NCI-H2171 treated with DMSO at 0.1 percent for 48 hours (cell line): ENCODE results near the gene DERL3.

ENCODE experiments used
- DNase-seq: peaks from one replicate; lab custom pipeline; 2025; lab: John Stamatoyannopoulos, UW

DERL3 gene

DNA sequence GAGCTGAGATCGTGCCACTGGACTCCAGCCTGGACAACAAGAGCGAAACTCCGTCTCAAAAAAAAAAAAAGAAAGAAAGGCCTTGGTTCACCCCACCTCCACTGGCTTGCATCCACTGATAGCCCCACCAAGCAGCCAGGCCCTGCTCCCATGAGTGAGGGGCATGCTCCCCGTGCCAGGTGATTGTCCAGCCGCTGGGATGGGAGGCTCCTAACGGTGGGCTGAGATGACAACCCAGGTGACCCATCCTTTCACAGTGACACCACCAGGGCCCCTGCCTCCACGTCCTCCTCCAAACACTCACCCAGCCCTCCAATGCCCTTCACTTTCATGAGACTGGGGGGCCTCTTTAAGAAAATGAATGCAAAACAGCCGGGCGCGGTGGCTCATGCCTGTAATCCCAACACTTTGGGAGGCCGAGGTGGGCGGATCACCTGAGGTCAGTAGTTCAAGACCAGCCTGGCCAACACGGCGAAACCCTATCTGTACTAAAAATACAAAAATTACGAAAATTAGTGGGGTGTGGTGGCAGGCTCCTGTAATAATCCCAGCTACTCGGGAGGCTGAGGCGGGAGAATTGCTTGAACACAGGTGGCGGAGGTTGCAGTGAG is 8.6 kb upstream of the DERL3 start:
- DNase-seq, result no peak

DNA sequence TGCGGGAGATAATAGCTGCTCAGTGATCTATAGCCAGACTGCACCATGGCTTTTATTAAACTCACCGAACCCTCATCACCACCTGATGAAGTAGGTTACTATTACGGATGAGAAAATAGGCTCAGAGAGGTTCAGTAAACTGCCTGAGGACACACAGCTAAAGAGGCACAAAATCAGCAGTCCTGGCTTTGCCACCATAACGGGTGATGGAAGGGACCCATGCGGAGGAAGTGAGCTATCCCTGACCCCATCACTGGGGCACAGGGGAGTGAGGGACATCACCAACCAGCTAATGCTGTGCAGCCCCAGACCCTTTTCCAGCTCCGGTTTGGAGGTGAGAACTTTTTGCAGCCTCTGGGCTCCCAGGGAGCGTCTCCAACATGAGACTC is 7.3 kb upstream of the DERL3 start:
- no peak for DNase-seq

DNA sequence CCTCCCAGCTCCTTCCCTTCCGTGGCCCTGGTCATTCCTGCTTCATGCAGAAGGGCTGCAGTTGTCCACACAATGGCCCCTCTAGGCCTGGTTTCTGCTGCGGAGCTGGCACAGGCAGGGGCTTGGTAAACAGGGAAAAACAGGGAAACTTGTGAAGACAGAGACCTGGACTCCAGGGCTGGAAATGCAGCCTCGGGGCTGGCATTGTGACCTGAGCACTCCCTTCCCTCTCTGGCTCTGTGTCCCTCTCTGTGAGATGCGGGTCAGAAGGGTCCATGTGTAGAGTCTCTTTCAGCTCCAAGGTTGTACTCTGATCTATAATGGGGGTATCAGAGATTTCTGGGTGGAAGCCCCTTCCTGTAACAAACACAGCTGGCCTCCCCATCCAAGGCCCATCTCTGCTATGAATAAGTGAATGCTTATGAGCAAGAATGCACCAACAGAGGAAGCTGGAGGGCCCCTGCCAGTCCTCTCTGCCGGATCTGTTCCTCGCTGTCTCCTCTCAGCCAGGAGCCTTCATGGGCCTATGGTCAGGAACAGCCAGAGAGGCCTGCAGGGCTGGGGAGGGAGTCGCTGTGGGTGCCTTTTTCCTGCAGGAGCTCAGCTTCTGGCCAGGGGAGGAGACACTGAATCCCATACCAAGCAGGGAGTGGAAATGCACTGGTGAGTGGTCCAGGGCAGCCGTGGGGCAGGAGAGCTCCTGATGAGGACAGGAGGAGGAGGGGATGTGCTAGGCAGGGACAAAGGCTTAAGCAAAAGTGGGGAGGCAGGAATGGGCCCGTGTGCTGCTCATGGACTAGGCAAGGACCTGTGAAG is 6.7 kb upstream of the DERL3 start:
- no peak for DNase-seq

DNA sequence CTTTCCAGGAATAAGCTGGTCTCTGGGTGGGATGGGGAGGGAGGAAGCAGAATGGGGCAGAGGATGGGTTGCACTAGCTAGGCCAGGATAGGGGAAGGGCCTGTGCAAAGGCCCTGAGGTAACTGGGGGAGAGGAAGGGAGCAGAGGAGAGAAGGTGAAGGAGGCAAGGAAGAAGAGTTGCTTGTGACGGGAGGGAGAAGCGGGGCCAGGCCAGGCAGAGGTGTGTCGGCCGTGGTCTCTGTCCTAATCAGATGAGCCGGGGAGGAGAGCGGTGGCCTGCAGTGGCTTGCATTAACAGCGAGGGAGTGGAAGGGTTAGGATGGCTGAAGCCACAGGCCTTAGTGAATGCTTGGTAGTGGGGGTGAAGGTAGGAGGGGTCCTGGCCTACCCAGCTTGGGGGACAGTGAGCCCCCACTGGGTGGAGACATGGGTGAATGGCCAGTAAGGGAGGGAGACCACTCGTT is 6.0 kb upstream of the DERL3 start:
- no peak for DNase-seq

DNA sequence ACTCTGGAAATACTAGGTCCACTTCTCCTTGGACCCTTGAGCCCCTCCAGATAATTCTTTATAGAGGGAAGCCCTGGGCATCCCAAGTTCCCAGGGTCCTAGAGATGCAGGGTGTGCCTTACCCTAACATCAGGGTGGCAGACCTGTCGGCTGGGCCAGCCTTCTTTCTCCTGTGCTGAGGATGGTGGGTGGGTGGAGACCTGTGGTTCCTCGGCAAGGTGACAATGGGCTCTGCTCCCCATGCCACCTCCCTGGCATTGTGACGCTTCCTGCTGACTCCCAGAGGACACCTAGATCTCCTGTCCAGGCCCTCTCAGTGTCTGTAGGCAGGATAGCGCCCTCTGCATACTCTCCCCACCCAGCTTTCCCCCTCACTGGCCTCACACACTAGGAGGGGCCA is 3.8 kb upstream of the DERL3 start:
- DNase-seq, result no peak

DNA sequence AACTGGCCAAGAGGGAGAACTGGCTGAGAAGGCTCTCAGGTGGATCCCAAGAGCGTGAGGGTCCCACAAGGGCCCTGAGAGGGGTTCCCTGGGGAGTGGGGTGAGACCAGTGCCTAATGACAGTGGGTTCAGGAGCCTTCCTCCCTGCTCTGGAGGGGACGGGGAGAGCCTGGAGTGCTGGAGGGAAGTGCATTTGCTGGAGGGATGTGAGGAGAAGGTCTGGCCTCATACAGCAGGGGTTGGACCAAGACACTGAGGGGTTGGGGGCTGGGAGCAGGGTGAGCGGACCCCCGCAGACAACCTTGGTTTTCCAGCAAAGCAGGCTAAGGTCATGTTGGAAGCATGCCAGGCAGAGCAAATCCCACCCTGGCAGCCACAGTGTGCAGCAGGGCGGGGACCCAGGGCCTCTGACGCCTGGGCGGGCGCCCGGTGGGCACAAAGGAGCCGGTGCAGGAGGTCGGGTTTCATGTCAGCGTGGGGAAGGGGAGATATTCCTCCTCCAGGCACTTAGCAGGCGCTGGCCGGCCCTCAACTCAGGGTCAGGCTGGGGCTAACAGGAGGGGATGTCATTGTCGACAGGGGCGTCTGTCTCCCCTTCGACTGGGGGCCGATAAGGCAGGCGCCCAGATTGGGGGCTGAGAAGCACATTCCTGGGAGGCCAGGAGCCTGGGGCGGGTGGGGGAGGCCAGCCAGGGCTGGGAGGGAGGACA is 3.1 kb upstream of the DERL3 start:
- no peak for DNase-seq

DNA sequence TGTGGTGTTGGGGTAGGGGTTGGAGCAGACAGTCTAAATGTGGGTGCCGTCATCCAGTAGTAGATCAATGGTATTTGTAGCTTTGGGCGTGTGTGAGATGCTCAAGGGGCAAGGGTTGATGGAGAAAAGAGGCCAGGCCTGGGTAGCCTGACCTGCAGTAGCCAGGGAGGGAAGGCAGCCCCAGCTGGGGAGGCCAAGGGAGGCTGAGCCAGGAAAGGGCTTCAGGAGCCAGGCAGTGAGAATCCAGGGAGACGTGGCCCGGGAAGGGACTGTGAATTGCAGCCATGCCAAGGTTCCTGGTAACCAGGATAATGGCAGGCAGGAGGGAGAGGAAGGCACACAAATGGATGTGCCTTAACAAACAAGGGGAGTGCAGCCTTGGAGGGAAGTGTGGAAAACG is 2.5 kb upstream of the DERL3 start:
- DNase-seq, result no peak

DNA sequence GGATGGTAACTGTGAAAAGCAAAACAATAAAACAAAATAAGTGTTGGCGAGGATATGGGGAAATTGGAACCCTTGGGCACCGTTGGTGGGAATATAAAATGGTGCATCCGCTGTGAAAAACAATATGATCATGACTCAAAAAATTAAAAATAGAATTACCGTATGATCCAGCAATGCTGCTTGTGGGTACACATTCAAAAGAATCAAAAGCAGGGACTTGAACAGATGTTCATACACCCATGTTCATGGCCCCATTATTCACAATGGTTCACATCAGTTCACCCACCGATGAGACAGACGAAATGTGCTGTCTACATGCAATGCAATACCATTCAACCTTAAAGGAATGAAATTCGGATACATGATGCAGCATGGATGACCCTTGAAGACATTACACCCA is 1.2 kb upstream of the DERL3 start:
- DNase-seq, result no peak

DNA sequence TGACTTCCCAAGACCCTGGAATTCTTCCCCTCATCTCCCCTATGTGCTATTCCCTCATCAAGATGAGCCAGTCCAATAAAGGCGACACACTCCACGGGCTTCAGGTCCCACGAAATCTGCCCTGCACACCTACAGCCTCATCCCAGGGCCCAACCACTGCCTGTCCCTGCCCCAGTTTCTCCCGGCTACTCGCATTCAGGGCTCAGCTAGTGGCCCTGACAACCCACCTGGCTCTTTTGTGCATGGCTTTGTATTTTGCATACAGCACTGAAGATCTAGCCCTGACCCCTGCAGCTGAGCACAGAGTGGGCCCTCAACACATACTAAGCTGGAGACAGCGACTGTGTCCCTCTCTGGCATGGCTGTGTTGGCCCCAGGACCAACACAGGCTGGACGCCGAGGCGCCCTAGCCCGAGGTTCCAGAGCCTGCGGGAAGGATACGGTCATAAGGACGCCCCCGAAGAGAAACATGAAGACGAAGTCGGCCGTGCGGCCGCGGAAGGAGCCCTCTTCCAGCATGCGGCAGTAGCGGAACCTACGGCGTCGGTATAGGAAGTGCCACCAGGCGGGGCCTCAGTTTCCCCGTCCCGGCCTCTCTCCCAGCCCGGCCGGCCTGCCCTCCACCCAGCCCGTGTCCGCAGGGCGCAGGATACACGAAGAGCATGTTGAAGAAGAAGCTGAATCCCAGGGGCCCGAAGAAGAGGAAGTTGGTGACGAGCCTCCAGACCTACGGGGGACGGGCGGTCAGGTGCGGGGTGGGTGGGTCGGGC is 710 bp downstream of the DERL3 start:
- no peak for DNase-seq

DNA sequence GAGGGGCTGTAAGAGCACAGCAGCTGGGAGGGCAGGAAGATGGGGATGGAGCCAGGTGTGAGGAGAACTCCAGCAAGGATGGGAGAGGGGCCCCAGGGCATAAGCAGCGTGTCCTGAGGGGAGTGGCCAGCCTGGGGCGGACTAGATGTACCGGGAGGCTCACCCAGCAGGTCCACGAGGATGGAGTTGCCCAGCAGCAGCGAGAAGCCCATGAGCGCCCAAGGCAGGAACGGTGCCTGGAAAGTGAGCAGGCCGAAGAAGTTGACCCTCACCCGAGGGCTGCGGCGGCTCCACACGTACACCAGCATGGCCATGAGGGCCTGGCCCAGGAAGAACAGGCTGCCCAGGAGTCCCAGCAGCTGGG is 1.3 kb downstream of the DERL3 start:
- DNase-seq, result no peak

DNA sequence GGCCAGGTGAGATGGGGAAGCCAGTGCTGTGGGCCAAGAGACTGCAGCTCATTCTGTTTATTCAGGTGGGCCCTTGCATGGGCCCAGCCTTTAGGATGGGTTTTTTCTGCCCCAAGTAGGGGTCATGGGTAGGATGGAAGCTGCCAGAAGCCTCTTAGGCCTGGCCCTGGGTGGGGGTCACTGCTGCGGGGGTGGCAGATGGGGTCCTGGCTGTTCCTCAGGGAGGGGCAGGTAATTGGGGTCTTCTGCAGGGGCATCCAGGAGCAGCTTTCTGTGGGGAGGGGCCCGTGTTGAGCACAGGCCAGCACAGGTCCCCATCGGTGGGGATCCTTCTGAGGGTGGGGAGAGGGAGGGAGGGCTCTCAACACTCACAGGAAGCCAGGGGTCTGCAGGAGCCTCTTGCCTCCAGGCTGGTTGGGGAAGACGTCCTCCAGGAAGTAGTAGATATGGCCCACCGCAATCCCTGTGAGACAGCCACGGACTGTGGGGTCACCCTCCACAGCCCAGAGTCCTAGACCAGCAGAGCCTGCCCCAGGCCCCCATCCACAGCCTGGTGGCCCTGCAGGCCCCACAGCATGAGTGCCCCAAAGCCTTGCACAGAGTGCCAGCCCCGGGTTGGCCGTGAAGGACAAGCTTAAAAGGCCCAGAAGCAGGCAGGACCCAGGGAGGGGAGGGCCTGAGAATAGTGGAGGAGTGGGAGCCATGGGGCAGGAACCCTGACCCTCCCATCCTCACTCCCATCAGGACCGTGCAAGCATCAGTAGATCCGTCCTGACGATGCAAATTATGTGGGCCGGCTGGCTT is 1.9 kb downstream of the DERL3 start:
- no peak for DNase-seq

DNA sequence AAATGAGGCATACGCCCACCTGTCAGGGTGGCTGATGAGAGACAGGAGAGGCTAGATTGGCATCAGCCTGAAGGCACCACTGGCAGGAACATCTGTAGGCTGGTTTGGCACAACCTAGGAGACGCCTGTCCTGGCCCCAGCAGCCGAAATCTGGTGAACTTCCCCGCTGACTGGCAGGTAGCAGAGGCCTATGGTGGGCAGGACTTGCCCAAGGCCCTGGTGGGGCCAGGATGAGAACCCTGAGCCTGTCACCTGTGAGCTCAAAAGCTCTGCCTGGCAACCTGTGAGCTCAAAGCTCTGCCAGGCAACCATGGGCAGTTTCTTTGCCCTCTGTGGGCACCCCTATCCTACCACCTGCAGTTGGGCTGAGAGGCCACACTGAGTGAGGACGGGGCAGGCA is 2.5 kb downstream of the DERL3 start:
- DNase-seq, result no peak

DNA sequence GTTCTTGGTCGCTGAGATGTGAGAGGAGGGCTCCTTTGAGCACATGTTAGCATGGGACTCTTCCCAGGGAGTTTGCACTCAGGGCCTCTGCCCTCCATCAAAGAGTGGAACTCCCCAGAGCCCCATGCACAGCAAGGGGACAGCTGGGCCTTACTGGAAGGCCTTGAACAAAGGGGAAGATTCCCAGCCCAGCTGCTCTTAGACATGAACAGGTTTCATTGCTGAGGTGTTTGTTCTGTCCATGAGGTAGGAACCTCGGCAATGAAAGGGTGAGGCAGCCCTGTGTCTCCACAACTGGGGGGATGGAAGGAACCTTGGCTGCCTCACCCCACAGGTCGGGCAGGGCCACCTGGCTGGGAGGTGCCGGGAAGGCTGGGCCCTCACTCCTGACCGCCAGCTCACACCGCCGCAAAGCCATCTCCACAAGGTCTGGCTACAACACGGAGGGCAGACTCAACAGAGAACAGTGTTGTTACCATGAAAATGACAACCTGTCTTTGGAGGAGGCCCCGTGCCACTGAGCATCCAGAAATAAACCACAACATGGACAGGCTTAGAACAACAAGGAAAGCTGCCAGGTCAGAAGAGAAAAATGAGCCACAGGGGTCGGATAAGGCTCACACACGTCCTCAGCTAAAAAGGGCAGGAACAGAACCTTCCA is 3.2 kb downstream of the DERL3 start:
- no peak for DNase-seq

DNA sequence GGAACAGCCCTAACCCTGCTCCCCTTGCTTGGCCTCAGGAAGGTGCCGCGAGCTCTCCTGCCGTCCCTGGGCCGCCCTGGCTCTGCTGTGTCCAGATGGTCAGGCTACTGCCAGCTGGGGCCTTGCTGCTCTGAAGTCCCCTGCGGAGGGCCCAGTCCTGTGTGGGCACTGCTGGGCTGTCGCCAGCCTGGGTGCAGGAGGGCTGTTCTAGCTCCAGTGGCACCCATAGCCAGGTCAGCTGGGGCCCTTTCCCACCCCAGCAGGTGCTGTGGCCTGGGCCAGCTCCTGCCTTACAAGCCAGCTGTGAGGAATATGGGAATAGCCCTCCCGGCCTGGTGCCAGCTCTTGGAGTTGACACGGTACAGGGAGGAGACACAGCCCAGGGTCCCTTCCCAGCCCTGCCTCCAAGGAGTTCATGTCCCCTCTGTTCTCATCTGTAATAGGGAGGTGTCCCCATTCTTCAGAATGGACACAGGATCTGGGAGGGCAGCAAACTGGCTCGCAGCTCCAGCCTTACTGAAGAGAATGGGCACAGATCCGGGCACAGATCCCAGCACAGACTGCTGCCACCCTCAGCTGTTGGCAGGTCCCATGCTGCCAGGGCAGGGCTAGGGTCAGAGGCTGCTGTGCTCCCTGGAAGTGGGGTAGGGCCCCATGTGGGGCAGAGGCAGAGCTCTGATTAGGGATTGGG is 3.9 kb downstream of the DERL3 start:
- DNase-seq, result no peak

DNA sequence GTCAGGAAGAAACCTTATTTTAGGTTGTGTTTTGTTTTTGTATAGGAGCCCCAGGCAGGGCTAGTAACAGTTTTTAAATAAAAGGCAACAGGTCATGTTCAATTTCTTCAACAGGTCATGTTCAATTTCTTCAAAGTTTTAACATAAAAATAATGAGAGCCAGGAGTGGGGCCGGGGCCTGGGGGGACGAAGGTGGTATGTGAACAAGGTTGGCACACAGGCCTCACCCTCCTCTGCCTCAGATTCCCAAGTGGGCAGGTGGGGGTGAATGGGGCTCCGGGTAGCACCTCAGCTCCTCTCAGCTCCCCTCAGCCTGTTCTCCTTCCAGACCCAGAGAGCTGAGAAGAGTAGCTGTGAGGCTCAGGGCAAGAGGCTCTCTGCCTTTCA is 4.4 kb downstream of the DERL3 start:
- no peak for DNase-seq

DNA sequence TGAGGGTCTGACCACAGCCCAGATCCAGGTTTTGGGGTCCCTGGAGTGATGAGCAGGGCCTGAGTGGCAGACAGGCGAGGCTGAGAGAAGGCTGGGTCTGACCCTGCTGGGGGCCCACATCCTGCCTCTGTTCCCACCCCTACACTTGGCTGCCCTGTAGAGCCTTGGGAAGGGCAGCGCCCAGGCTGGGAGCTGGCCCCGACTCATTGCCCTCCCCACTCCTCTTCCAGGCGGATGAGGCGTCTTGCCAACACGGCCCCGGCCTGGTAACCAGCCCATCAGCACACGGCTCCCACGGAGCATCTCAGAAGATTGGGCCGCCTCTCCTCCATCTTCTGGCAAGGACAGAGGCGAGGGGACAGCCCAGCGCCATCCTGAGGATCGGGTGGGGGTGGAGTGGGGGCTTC is 4.9 kb downstream of the DERL3 start:
- no peak for DNase-seq

DNA sequence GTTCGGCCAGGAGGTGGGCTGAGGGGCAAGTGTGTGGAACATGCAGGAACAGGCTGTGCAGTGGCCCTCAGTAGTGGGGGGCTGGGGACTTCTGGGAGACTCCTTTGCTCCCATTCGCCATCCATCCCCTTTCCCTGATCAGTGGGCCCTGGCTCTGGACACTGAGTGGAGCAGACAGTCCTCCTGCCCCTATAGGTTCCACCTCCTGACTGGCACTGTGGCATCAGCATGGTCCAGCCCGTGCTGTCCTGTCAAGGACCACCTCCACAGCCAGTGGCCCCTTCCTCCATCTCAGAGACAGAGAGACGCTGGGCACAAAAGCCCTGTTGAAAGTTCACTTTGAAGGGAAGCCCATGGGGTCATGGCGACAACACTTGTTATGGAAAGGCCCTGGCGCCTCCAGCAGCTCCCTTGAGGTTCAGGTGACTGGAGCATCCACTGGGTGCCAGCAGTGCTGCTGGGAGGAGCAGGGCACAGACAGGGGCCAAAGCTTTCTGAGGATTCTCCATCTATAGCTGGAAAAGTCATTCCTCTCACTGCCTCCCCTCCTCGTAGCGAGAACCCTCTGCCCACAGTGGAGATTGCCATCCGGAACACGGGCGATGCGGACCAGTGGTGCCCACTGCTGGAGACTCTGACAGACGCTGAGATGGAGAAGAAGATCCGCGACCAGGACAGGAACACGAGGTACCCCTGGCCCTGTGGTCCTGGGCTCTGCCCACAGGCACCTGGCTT is 5.6 kb downstream of the DERL3 start:
- no peak for DNase-seq

DNA sequence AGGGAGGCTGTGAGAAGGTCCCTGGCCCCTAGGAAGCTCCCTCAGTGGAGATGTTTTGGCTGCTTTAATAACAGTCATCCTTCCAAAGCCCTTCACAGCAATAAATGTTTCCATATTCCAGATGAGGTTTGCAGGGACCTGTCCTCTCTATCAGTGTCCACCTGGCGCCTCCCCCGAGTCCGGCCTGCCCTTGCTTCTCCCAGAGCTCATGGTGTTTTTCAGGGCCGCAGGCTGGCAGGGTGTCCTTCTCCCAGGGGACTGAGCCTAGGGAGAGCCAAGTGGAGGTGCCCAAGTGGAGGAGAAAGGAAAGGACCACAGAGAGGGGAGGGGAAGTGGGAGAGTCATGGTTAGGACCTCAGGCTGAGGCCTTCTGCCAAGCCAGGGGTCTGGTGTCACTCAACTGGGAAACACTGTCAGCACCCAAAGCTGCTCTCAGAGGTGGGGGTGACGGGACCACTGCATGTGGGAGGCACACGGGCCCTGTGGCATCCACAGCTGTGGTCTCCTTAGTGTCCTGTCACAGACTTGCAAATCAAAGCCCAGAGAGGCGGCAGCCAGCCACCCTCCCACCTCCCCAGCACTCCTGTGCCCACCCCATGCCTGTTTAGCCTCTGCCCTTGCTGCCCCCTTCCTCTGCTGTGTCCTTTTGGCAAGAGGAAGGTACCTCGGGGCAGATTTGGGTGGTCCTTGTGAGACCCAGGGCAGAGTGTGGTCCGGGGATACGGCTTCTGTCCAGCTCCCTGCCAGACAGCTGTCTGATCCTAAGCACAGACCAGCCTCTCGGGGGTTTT is 6.4 kb downstream of the DERL3 start:
- no peak for DNase-seq

DNA sequence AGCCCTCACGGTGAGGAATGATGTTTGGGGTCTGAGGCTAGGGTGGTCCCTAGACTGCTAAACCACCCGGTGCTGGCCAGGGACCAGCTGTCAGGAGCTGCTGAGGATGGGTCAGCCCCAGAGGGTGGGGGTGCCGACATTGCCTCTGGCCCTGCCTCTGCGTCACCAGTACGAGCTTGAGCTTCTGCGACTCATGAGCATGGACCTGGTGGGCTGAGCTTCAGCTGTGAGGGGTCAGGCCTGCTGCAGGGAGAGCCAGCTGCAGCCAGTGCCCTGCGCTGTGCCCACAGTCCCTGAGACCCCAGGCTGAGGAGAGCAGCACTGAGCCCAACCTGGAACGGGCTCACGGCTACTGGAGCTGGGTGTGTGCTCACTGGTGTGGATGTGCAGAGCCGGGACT is 7.0 kb downstream of the DERL3 start:
- DNase-seq, result no peak
